Activated CD4-positive, alpha-beta T cell treated with anti-CD3 and anti-CD28 coated beads, Interleukin-2, Interleukin-4, amounts not matched to agents 100 ng/mL and 50 ng/mL, durations not matched to agents 16 hours and 8 hours (primary cell): ENCODE results near the gene COMT.
"Not testable (repeated sequence)": the region's sequence is repeated elsewhere in the genome, so short reads cannot be mapped to it uniquely, and the experiment has no call there.

Source experiments
- DNase-seq: peaks from one replicate; pipeline ENCODE4 v3.0.0-alpha.2; 2020; ENCODE audit warnings: low spot score

COMT gene

DNA sequence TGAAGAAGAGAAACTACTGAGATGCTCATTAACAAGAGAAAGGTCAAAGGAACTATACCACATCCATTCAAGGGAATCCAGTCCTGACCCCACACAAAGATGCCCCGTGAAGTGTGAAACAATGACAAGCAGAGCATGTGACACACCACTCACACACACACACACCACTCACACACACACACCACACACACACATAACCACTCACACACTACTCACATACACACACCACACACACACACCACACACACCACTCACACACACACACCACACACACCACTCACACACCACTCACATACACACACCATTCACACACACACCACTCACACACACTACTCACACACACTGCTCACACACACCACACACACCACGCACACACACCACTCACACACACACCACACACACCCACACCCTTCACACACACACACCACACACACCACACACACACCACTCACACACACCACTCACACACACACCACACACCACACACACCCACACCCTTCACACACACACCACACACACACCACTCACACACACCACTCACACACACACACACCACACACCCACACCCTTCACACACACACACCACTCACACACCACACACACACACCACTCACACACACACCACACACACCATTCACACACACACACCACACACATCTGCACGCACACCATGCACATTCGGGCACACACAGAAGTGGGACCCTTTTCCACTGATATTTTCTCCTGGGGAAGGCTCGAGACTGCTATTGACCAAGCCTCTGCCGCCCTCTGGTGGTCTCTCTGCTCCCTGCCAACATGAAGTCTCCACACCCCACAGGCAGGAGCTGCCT lies 32.0 kb upstream of the COMT start:
- DNase-seq, result peak; percentile 78

DNA sequence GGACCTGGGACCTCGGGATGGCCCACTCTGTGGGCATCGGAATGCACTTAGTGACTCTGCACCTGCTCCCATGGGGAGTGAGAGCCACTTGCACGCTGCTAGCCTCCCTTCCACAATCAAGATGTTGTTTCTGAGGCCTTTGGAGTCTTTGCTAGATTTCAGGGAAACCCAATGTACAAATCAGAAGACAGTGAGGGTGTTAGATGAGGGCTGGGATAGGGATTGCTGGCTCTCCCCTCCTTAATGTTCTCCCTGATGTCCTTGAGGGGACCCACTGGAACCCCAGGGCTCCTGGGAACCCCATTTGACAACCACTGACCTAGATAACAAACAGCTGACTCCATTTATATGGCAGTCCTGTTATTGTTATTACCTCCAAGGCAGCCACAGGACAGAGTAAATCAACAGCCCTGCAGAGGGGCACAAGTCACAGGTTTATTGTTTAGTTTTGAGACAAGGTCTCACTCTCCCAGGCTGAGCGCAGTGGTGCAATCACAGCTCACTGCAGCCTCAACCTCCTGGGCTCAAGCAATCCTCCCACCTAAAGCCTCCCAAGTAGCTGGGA lies 31.3 kb upstream of the COMT start:
- no peak for DNase-seq

DNA sequence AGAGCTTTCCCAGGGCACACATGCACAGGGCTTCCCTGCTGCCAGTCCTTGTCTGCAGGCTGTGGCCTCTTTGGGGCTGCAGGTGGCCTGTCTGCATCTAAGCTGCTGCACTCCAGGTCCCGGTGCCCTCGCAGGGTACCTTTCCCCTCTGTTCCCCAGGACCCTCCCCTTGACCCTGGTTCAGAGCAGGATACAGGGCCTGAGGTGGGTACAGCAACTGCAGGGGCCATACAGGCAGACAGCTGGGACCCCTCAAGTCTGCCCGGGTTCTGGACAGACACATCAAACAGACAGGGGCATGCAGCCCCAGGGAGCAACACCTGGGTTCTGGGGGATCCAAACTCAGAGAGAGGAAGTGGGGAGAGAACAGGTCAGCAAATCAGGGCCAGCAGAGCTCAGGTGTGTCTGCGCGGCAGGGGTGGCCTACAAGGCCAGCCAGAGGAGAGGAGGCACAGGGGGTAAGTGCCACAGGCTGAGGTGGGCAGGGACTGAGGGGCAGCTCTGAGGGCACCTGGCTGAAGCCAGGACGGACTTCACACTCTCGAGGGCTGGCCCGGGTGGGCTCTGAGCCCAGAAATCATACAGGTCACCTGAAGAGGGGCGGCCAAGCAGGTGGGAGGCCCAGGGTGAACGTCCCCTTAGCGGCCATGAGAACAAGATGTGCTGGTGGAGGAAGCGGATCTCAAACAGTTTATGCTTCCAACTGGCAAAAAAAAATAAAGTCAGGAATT lies 29.9 kb upstream of the COMT start:
- no peak for DNase-seq

DNA sequence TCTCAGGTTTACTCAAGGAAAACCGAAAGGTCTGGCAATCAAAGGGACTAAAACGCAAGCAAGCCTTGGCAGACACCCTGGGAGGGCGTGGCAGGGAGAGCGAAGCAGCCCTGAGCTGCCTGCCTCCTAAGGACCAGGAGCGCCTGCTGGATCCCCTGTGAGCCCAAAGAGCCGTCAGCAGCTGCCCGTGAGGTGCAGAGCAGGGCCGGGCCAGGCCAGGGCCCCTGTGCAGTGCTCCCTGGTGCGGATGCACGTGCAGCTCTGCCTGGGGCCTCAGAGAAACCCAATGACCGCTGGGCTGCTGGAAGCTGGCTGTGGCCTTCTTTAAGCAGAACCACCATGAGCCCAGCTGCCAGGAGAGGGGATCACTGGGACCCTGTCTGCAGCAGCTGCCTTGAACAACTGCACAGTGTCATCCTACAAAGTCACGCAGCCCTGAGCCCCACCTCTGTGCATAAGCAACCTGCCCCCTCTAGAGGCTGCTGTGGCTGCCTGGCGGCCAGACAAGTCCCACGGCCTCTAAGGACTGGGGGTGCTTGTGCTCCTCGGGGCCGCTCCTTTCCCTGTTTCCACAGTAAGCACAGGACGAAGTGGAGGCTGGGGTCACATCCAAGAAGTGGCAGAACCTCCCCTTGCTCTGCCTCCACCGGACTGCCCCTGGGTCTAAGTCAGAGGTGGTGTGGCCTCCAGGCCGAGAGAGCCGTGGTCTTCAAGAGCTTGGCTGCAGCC lies 29.1 kb upstream of the COMT start:
- DNase-seq, result no peak

DNA sequence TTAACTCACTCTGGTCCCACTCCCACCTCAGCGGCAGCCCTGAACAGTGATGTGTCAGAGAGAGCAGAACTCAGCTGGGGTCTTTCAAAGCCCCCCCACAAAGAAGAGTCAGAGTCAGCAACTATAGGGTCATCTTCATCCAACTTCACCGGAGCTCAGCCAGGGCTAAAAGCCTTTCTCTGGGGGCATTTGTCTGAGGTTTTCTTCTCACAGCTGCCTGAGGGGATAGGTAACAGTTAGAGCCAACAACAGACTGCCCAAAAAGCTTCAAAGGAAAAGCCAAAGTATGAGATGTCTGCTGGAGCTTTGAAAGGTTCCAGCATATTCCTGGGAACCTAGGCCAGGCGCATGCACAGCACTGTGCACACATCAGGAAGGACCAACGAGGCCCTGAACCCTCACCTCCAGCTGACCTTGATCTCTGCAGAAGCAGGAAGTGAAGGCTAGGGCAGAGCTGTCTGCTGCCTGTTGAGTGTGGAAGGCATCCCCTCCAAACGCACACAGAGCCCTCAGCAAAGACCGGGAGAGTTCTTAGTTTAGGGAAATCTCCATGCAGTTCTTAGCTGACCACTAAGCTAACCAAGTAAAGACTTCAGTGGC lies 28.1 kb upstream of the COMT start:
- no peak for DNase-seq

DNA sequence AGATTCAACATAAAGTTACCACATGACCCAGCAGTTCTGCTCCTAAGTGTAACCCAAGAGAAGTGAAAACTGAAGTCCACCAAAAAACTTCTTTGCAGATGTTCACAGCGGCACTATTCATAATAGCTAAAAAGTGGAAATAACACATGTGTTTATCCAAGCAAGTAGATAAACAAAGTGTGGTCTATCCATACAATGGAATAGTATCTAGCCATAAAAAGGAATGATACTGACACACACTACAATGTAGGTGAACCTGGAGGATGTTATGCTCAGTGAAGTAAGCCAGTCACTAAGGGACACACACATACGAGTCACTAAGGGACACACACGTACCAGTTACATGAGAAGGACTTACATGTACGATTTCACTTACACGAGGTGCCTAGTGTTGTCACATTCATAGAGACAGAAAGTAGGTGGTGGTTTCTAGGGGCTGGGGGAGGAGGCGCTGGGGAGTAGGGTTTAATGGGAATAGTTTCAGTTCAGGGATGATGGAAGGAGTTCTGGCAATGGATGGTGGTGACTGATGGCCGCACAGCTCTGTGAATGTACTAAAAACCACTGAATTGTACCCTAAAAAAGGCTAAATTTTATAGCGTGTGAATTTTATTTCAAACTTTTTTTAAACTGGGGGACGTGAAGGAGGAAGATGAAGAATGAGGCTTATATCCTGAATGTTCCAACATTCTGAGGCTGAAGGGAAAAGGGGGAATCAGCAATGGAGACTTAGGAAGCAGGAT lies 27.2 kb upstream of the COMT start:
- DNase-seq, result no peak

DNA sequence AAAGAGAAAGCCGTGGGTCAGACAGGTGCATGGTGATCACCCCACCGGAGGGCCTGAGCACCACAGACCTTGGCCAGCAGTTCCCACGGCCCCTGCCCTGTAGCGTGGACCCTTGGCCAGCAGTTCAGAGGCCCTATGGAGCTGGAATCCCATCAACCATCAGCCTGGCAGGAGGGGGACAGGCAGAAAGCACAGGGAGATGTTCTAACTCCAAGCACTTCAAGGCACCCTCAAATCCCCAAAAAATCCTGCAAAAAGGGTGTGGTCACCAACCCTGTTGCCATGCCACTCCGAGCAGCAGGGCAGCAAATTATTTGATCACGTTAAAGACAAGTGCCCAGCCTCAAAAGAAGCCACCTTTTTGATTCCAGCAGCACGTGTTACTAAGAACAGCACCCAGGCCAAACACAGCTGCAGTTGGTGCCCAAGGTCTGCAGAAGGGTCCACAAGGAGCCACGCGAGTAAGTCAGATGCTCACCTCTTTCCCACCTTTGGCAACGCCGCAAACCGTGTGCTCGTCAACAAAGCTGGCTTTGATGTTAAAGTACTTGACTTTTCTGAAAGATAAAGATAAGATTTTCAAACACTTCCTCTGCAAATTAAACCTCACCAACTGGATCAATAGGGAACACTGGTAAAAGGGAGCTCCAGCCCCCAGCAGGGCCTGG lies 26.2 kb upstream of the COMT start:
- DNase-seq, result no peak

DNA sequence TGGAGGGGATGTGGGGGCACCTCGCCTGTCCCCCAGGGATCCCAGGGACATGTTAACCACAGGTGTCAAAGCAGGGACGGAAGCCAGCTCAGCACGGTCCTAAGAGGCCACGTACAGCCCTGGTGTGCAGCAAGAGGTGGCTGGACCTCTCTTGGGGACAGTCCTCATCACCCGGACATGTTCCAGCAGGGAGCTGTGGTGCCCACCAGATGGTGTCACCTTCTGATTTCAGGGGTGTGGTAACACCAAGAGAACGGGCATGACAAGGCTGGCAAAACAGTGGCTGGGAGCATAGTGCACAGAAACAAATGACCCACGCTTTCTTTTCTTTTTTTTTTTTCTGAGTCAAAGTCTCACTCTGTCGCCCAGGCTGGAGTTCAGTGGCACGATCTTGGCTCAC lies 25.6 kb upstream of the COMT start:
- DNase-seq, result no peak

DNA sequence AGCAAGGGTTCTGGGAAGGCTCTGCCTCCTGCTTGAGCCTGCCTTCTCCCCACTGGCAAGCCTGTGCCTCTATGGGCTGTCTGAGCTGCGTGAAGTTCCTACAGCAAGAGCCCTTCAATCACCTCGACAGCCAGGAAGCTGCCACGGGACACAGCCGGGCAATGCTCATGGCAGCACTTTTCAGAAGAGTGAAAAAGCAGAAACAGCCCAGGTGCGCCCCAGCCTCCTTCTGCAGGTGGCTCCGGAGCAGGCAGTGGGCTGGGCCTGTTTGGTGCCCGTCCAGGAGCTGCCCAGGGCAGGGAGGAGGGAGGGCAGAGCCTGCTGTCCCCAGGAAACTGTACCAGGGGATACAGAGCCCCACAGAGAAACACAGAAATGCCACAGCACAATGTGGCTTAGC lies 24.6 kb upstream of the COMT start:
- no peak for DNase-seq

DNA sequence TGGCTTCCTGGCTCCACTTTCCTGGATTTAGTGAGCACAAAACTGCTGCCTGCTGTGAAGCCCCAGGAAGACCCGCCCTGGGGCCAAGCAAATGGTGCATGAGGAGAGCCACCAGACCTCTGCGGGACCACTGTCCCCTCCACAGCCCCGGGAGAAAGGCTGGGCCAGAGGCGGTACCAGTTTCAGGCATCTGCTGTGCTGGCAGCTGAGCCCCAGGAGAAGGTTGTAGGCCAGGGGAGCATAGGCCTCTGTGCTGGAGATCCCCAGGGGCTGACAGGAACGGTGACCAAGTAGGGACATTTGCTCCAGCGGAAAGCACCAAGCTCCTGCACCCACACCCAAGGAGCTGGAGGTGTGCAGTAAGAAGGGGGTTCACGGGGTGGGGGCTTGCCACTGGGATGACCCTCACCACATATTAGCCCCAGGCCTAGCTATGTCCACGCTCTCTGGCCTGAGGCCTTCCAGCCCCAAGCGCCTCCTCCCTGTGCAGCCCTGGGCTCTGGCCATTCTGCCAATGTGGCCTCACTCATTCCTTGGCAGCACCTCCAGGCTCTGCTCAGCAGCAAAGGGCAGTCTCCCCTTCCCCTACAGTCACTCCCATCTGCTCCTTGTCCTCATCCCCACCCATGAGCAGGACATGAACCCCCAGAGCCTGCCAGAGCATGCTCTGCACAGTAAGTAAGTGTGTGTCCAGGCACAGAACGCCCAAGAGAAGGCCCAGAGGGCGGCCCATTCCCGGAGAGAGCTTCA lies 24.0 kb upstream of the COMT start:
- no peak for DNase-seq

DNA sequence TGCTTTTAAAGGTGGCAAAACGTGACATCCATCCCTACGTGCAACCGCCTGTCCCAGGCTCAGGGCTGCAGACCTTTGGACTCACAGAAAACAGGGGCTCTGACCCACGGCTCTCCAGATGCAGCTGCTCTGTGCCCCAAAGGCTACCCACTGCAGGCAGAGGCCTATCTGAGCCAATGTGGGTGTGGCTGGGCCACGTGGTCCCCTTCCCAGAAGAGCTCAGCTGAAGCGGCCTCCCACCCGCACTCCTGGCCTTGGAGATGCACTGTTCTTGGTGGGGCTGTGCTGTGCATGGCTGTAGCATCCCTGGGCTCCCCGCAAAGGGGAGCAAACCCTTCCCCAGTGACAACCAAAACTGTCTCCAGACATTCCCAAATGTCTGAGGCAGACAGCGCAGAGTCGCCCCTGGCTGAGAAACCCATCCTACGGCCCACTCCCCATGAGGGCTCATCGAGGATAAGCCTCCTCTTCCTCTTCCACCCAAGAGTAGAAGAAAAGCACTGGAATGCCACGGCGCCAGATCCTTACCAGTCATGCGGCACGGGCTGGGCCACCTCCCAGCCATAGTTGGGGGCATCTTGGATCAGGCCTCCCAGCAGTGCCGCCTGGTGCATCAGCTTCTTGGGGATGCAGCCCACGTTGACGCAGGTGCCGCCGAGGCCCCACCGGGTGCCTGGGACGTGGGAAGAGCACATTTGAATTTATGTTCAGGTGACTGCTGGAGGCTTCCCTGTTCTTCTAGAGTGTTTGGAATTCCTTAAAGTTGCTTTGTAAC lies 23.1 kb upstream of the COMT start:
- DNase-seq, result no peak

DNA sequence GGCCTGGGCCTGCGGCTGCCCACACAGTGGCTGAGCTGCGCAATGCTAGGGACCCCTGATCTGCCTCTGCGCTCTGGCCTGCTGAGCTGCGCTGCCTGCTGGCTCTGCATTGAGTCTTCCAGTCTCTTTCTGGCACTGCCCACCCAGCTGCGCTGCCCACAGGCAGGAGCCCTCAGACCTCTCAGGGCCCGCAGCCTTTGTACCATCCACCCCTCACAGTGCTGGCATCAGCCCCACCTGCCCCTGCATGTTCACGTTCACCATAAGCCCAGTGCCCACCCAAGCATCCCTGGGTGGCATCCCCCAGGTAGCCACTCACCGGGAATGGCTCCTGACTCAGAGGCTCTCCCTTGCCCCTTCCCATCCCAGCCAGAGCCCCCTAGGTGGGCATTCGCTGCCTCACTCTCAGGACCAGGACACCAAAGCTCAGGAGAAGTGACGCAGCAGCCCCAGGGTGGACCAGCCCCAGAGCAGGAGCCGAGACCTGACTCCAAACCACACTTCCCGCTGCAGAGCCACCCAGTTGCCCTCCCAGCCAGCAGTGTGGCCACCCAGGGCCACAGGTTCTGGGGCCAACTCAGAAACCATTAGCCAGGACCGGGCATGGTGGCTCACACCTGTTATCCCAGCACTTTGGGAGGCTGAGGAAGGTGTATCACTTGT lies 21.7 kb upstream of the COMT start:
- DNase-seq, result no peak

DNA sequence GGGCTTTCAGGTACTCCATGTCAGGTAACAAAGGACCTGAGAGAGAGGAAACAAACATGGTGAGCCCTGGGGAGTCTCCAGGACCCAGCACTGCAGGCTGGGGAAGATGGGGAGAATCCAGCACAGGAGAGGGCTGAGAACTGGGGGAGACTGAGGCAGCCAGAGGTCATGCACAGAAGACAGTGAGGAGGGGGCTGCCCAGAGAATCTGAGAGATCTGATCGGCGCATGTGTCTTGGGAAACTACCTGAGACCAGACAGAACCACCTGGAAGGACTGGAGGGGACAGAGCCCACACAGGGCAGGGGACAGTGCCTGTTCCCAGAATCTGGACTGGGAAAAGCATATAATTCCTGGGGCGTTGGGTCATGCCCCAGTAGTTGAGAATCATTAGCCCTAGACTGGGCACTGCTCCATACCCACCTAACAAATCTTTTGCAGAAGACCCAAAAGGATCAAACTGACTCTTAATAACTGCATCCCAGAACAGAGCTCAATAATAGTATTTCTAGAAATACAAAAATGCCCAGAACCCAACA lies 20.0 kb upstream of the COMT start:
- DNase-seq, result no peak

DNA sequence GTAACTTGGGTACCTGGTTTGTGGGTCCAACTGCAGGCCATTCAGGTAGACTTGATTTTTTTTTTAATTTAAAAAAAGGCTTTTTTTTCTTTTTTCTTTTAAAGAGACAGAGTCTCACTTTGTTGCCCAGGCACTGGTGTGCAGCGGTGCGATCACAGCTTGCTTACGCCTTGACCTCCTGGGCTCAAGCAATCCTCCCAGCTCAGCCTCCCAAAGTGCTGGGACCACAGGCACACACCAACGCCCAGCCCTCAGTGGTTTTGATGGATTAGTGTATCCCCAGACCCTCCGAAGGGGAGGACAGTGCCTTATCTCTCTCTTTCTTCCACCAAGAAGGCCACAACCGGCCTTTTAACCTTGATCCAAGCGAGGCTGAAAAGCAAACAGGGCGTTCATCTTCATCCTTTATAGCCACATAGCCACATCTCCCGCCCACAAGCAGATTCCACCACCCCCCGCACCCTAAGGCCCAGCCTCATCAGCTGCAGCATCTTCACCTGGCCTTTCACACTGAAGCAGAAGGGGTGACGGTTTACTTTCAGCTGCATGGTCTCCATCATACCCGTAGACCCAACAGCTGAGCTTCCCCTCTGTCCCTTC lies 17.6 kb upstream of the COMT start:
- DNase-seq, result no peak

DNA sequence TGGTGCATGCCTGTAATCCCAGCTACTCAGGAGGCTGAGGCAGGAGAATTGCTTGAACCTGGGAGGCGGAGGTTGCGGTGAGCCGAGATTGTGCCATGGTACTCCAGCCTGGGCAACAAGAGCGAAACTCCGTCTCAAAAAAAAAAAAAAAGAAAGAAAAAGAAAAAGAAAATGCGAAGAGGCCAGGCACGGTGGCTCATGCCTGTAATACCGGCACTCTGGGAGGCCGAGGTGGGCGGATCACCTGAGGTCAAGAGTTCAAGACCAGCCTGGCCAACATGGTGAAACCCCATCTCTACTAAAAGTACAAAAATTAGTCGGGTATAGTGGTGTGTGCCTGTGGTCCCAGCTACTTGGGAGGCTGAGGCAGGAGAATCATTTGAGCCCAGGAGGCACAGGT lies 15.5 kb upstream of the COMT start:
- not testable (repeated sequence) for DNase-seq

DNA sequence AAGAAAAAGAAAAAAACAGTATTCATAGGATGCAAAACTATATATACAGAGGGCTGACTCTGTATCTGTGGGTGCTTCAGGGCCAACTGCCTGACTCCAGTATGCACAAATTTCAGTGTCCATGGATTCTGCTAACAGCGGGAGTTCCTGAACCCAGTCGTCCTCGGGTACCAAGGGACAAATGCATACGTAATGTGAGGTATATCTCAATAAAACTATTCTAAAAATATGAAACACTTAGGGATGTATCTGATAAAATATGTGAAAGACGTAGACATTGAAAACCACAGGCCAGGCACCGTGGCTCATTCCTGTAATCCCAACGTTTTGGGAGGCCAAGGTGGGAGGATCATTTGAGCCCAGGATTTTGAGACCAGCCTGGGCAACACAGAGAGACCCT lies 13.9 kb upstream of the COMT start:
- DNase-seq, result no peak

DNA sequence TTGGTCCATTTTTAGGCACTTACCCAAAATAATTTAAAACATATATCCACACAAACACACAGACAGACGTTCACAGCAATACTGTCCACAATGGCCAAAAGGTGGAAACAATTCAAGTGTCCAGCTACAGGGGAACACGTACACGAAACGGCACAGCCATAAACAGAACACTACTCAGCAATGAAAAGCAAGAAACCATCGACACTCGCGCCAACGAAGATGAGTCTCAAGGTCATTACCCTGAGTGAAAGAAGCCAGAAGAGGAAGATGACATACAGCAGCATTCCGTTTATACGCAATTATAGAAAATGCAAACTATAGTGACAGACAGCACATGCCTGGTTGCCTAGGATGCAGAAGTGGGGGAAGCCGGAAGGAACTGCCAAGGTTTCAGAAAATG lies 13.4 kb upstream of the COMT start:
- no peak for DNase-seq
